Measurements from ENCODE around the gene SLC66A1.

DNA sequence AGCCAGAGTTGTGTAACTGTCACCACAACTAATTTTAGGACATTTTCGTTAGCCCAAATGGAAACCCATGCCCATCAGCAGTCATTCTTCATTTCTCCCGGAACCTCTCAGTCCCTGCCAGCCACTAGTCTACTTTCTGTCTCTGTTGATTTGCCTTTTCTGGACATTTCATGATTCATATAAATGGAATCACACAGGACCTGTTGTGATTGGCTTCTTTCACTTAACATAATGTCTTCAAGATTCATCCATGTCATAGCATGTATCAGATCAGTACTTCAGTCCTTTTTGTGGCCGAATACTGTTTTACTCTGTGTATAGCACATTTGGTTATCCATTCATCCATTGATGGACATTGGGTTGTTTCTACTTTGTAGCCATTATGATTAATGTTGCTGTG lies 7.1 kb downstream of the SLC66A1 start:
- TF ChIP-seq, protein P1, sequence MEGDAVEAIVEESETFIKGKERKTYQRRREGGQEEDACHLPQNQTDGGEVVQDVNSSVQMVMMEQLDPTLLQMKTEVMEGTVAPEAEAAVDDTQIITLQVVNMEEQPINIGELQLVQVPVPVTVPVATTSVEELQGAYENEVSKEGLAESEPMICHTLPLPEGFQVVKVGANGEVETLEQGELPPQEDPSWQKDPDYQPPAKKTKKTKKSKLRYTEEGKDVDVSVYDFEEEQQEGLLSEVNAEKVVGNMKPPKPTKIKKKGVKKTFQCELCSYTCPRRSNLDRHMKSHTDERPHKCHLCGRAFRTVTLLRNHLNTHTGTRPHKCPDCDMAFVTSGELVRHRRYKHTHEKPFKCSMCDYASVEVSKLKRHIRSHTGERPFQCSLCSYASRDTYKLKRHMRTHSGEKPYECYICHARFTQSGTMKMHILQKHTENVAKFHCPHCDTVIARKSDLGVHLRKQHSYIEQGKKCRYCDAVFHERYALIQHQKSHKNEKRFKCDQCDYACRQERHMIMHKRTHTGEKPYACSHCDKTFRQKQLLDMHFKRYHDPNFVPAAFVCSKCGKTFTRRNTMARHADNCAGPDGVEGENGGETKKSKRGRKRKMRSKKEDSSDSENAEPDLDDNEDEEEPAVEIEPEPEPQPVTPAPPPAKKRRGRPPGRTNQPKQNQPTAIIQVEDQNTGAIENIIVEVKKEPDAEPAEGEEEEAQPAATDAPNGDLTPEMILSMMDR (IDR thresholded peaks at IDR 0.05): no peak
- no peak for TF ChIP-seq EZH2 (IDR thresholded peaks at IDR 0.05)
